Measurements from ENCODE around the gene PCSK5.
"Not testable (repeated sequence)": the region's sequence is repeated elsewhere in the genome, so short reads cannot be mapped to it uniquely, and the experiment has no call there.

The PCSK5 gene

GRCh38 chr9:75891277-75891741 is 836 bp downstream of the PCSK5 start:
- DNase-seq: no peak

- no peak for DNase-seq
Observed at GRCh38 chr9:75891771-75892215, 1.3 kb downstream of the PCSK5 start.

GRCh38 chr9:75892216-75892911 is 1.9 kb downstream of the PCSK5 start:
- DNase-seq: no peak

GRCh38 chr9:75893106-75893505 is 2.6 kb downstream of the PCSK5 start:
- no peak for DNase-seq

- no peak for DNase-seq
Observed at GRCh38 chr9:75894566-75894965, 4.1 kb downstream of the PCSK5 start.

- DNase-seq: no peak
Observed at GRCh38 chr9:75895112-75895511, 4.6 kb downstream of the PCSK5 start.

GRCh38 chr9:75896193-75896592 is 5.7 kb downstream of the PCSK5 start:
- DNase-seq: no peak

GRCh38 chr9:75900893-75901524 is 10.5 kb downstream of the PCSK5 start:
- DNase-seq: not testable (repeated sequence)

GRCh38 chr9:75903785-75904360 is 13.4 kb downstream of the PCSK5 start:
- no peak for DNase-seq

- no peak for DNase-seq
Observed at GRCh38 chr9:75904364-75904763, 13.9 kb downstream of the PCSK5 start.

GRCh38 chr9:75906531-75906930 is 16.1 kb downstream of the PCSK5 start:
- DNase-seq: no peak

GRCh38 chr9:75907329-75907728 is 16.9 kb downstream of the PCSK5 start:
- DNase-seq: no peak

- DNase-seq: no peak
Observed at GRCh38 chr9:75907923-75908322, 17.4 kb downstream of the PCSK5 start.

GRCh38 chr9:75909776-75910175 is 19.3 kb downstream of the PCSK5 start:
- DNase-seq: no peak

- no peak for DNase-seq
Observed at GRCh38 chr9:75910731-75911130, 20.3 kb downstream of the PCSK5 start.

GRCh38 chr9:75911390-75911789 is 20.9 kb downstream of the PCSK5 start:
- no peak for DNase-seq

- DNase-seq: no peak
Observed at GRCh38 chr9:75912951-75913350, 22.5 kb downstream of the PCSK5 start.

GRCh38 chr9:75914002-75914401 is 23.5 kb downstream of the PCSK5 start:
- no peak for DNase-seq

- DNase-seq: no peak
Observed at GRCh38 chr9:75914883-75915452, 24.5 kb downstream of the PCSK5 start.

GRCh38 chr9:75918154-75918553 is 27.7 kb downstream of the PCSK5 start:
- no peak for DNase-seq

- no peak for DNase-seq
Observed at GRCh38 chr9:75918909-75919308, 28.4 kb downstream of the PCSK5 start.

- no peak for DNase-seq
Observed at GRCh38 chr9:75921391-75922127, 31.1 kb downstream of the PCSK5 start.

GRCh38 chr9:75926385-75926784 is 35.9 kb downstream of the PCSK5 start:
- no peak for DNase-seq

Measured in HCEC 1CT (cell line).